Fibroblast of mammary gland (primary cell): ENCODE results near the gene FAM98B.

Experiments
- DNase-seq: peaks from one replicate; pipeline ENCODE4 v3.0.0-alpha.2; 2010; ENCODE audit warnings: low read depth
- H3K4me3 ChIP-seq: 2 replicates; pipeline ENCODE4 v1.5.1; 2011; ENCODE audit warnings: low read depth, mild to moderate bottlenecking, low read length, moderate library complexity; ENCODE audit not compliant: control insufficient read depth
- TF ChIP-seq, protein P1 (sequence below): conservative IDR thresholded peaks from 2 replicates; pipeline ENCODE4 v1.5.1; 2011; ENCODE audit warnings: low read depth, low read length, inconsistent platforms; ENCODE audit not compliant: control insufficient read depth, insufficient read depth

FAM98B gene

DNA sequence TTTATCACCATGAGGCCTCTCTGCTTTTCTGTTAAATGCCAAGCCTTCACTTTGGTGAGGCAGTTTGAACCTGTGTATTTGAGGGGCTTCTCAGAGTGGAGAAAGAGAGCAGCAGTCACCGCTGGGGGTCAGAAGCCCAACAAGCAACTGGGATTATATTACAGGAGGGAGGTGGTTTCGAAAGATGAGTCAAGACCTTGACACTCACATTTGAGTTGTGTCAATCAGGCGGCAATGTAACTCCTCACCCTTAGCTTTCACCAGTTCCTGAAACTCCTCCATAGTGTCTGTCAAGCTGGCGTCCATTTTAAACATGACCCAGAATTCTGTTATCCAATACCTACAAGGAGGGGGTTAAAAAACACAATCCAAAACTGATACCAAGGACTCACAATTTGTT lies 64.2 kb downstream of the FAM98B start:
- no peak for DNase-seq
- H3K4me3 ChIP-seq: no peak overlapping the region
- TF ChIP-seq, protein P1, sequence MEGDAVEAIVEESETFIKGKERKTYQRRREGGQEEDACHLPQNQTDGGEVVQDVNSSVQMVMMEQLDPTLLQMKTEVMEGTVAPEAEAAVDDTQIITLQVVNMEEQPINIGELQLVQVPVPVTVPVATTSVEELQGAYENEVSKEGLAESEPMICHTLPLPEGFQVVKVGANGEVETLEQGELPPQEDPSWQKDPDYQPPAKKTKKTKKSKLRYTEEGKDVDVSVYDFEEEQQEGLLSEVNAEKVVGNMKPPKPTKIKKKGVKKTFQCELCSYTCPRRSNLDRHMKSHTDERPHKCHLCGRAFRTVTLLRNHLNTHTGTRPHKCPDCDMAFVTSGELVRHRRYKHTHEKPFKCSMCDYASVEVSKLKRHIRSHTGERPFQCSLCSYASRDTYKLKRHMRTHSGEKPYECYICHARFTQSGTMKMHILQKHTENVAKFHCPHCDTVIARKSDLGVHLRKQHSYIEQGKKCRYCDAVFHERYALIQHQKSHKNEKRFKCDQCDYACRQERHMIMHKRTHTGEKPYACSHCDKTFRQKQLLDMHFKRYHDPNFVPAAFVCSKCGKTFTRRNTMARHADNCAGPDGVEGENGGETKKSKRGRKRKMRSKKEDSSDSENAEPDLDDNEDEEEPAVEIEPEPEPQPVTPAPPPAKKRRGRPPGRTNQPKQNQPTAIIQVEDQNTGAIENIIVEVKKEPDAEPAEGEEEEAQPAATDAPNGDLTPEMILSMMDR: no peak

GRCh38 chr15:38520035-38520434 lies 66.1 kb downstream of the FAM98B start:
- DNase-seq: no peak
- TF ChIP-seq, protein P1: no peak
- H3K4me3 ChIP-seq: no peak overlapping the region

- no peak for DNase-seq
- H3K4me3 ChIP-seq: no peak overlapping the region
- TF ChIP-seq, protein P1: no peak
Observed at GRCh38 chr15:38521316-38521715, 67.4 kb downstream of the FAM98B start.

DNA sequence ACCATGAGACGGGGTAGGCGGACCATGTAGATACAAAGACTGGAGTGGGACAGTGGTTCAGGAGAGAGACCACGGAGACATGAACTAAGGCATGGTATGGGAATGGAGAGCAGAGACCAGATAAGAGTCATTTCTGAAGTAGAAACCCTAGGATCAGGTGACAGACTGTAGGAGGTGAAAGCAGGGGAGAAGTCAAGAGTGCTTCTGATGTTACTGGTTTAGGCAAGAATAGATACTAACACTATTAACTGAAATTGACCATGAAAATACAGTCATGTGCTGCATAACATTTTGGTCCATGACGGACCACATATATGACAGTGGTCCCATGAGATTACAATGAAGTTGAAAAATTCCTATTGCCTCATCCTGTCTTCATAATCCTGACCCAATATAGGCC lies 69.0 kb downstream of the FAM98B start:
- TF ChIP-seq, protein P1: no peak
- DNase-seq: no peak
- no peak overlapping the region for H3K4me3 ChIP-seq

GRCh38 chr15:38524156-38524555 lies 70.2 kb downstream of the FAM98B start:
- TF ChIP-seq, protein P1: no peak
- no peak overlapping the region for H3K4me3 ChIP-seq
- DNase-seq: peak; percentile 26

DNA sequence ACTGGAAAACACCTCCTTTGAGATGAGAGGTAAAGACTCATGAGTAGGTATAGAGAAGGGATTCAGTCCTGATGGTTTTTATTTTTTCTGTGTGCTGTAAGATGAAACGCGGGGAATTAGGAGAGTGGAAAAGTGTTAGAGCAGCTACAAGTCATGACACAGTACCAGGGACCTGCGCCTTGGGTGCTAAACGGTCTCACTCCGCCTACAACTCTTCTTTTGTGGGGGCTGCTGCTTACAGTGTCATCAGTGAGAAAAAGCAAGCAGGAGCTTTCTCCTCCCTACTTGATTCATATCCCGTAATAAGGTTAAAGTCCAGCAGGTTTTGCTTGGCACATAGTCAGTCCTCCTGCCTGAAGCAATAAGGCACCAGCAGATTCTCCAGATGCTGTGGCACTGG lies 71.6 kb downstream of the FAM98B start:
- no peak for DNase-seq
- H3K4me3 ChIP-seq: no peak overlapping the region
- TF ChIP-seq, protein P1: no peak

GRCh38 chr15:38526158-38526557 lies 72.2 kb downstream of the FAM98B start:
- TF ChIP-seq, protein P1: no peak
- no peak for DNase-seq
- H3K4me3 ChIP-seq: no peak overlapping the region
